GM12891 (cell line): ENCODE results near the gene TSACC.

Experiments used
- POLR2A ChIP-seq: IDR thresholded peaks from 2 replicates; pipeline ENCODE4 v1.6.1; 2011; ENCODE audit warnings: low read depth, low read length, control low read depth
- POLR2AphosphoS5 ChIP-seq: IDR thresholded peaks from 2 replicates; pipeline ENCODE4 v1.6.1; 2011; ENCODE audit warnings: low read depth, low read length, control low read depth
- SPI1 ChIP-seq: IDR thresholded peaks from 2 replicates; pipeline ENCODE4 v1.6.1; 2011; ENCODE audit warnings: low read depth, low read length, control low read depth

DNA sequence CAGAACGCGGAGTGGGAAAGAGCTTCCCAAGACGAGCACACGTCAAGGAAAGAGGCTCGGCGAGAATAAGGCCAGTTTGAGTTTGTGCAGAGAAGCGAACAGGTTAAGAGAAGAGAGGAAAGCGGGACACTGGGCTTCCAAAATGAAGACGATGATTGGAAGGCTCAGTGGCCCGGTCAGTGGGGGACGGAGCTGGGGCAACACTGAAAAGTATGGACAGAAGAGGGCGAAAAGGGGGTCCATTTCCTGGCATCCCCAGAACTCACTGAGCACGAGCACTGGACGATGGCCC is 492 bp upstream of the TSACC start:
- TF ChIP-seq POLR2A, result no peak
- no peak for TF ChIP-seq POLR2AphosphoS5
- no peak for TF ChIP-seq SPI1
